HCT116 (cell line): Measurements from ENCODE around the gene ELK3. TPM values are rescaled to one million over a fixed set of nuclear protein-coding genes. Genes with fewer than 3 reads are reported as not detected.

ENCODE experiments used
- ATAC-seq: fragments of 200-7000 bp; cut with Tn5 transposase; 2 replicates; pipeline ENCODE4 v1.9.1; 2020; ENCODE audit warnings: mild to moderate bottlenecking, moderate library complexity
- BruUV-seq: library from RNA; stranded (reverse); fragments of 400-500 nt; replicated peaks from 2 replicates; lab custom pipeline; 2021; lab: Mats Ljungman, UMichigan
- CTCF ChIA-PET: fragments of 300-600 bp; sonication (Branson Sonifier 250); formaldehyde crosslinking; loops from one replicate; lab custom pipeline; 2021; ENCODE audit warnings: antibody characterized with exemption; lab: Charles Lee
- POLR2A ChIA-PET: fragments of 300-600, 350-600 bp; sonication (Branson Sonifier 250); formaldehyde crosslinking; loops from one replicate; lab custom pipeline; 2021; ENCODE audit warnings: antibody characterized with exemption; lab: Charles Lee
- RAD21 ChIA-PET, 2 experiments: fragments of 300-600 bp; sonication (Branson Sonifier 250); formaldehyde crosslinking; loops; one replicate each; lab custom pipeline; 2023; ENCODE audit warnings: low total read pairs in 2 of 2; ENCODE audit not compliant: uncharacterized antibody in 2 of 2, unreplicated experiment in 2 of 2, low non-redundant PET in 1 of 2; lab: Charles Lee
- DNase-seq: peaks from one replicate; pipeline ENCODE4 v3.0.0-alpha.2; 2010; ENCODE audit warnings: low read depth, low spot score
- H2AFZ ChIP-seq: fragments of 200-600 bp; shearing (Covaris generic), sonication (generic); 2 replicates; pipeline ENCODE4 v1.6.1; 2017; ENCODE audit warnings: low read depth, mixed run types, mixed read lengths, antibody characterized with exemption, low read length; ENCODE audit not compliant: poor library complexity, severe bottlenecking
- H3K27ac ChIP-seq: 2 replicates; pipeline ENCODE4 v1.5.1; 2012; ENCODE audit warnings: low read depth, low read length
- H3K27me3 ChIP-seq: fragments of 200-600 bp; sonication (generic); 2 replicates; pipeline ENCODE4 v1.6.1; 2016; ENCODE audit warnings: mixed run types, low read length, mixed read lengths; ENCODE audit not compliant: insufficient read depth
- H3K36me3 ChIP-seq, 2 experiments: fragments of 200-500 bp in 1 of 2; fragments of 200-600 bp in 1 of 2; sonication (Bioruptor generic) in 1 of 2; sonication (generic) in 1 of 2; 2 replicates each; pipeline versions ENCODE4 v1.5.1 to v1.6.1; 2014 to 2016; ENCODE audit warnings: low read length in 2 of 2, inconsistent platforms in 1 of 2, mixed read lengths in 1 of 2, mixed run types in 1 of 2; ENCODE audit not compliant: insufficient read depth in 2 of 2, control insufficient read depth in 1 of 2
- H3K4me1 ChIP-seq, 2 experiments: fragments of 200-600 bp in 1 of 2; sonication (generic) in 1 of 2; 2 replicates each; pipeline versions ENCODE4 v1.5.1 to v1.6.1; 2012 to 2017; ENCODE audit warnings: low read length in 2 of 2, inconsistent platforms in 1 of 2, mild to moderate bottlenecking in 1 of 2, mixed read lengths in 1 of 2, mixed run types in 1 of 2, moderate library complexity in 1 of 2; ENCODE audit not compliant: insufficient read depth in 2 of 2, control insufficient read depth in 1 of 2
- H3K4me2 ChIP-seq: fragments of 200-600 bp; sonication (generic); 2 replicates; pipeline ENCODE4 v1.6.1; 2017; ENCODE audit warnings: mixed run types, low read length, mixed read lengths
- H3K4me3 ChIP-seq, 2 experiments: fragments of 200-600 bp in 1 of 2; sonication (generic) in 1 of 2; replicated peaks in 1 of 2; 2 replicates each; pipeline ENCODE4 v1.5.1; 2011 to 2016; ENCODE audit warnings: low read length in 2 of 2, control low read depth in 1 of 2, low read depth in 1 of 2, mild to moderate bottlenecking in 1 of 2, mixed read lengths in 1 of 2, mixed run types in 1 of 2
- H3K79me2 ChIP-seq: fragments of 200-600 bp; sonication (generic); 2 replicates; pipeline ENCODE4 v1.6.1; 2017; ENCODE audit warnings: mild to moderate bottlenecking, mixed run types, low read length, moderate library complexity, mixed read lengths; ENCODE audit not compliant: insufficient read depth
- H3K9ac ChIP-seq: fragments of 200-600 bp; sonication (generic); 2 replicates; pipeline ENCODE4 v1.6.1; 2016; ENCODE audit warnings: low read length, mixed read lengths
- H3K9me2 ChIP-seq: fragments of 200-600 bp; sonication (generic), shearing (Covaris generic); 2 replicates; pipeline ENCODE4 v1.6.1; 2017; ENCODE audit warnings: mixed run types, mild to moderate bottlenecking, moderate library complexity; ENCODE audit not compliant: insufficient read depth
- H3K9me3 ChIP-seq, 2 experiments: fragments of 200-500 bp in 1 of 2; fragments of 200-600 bp in 1 of 2; sonication (Bioruptor generic) in 1 of 2; sonication (generic) in 1 of 2; 2 replicates each; pipeline ENCODE4 v1.6.1; 2014 to 2017; ENCODE audit warnings: low read length in 2 of 2, mixed read lengths in 2 of 2, inconsistent platforms in 1 of 2, low read depth in 1 of 2, mild to moderate bottlenecking in 1 of 2, mixed run types in 1 of 2, moderate library complexity in 1 of 2; ENCODE audit not compliant: control insufficient read depth in 1 of 2, insufficient read depth in 1 of 2
- H4K20me1 ChIP-seq: fragments of 200-600 bp; sonication (generic), shearing (Covaris generic); 2 replicates; pipeline ENCODE4 v1.6.1; 2017; ENCODE audit warnings: mixed run types, mild to moderate bottlenecking, moderate library complexity; ENCODE audit not compliant: insufficient read depth
- ATF3 ChIP-seq: IDR thresholded peaks from 2 replicates; pipeline ENCODE4 v1.6.1; 2012
- CEBPB ChIP-seq: IDR thresholded peaks from 2 replicates; pipeline ENCODE4 v1.6.1; 2012; ENCODE audit warnings: low read depth
- EGR1 ChIP-seq: IDR thresholded peaks from 2 replicates; pipeline ENCODE4 v1.6.1; 2012; ENCODE audit warnings: low read depth
- ELF1 ChIP-seq: IDR thresholded peaks from 2 replicates; pipeline ENCODE4 v1.6.1; 2012; ENCODE audit warnings: low read depth, borderline replicate concordance
- EZH2 ChIP-seq: fragments of 200-600 bp; sonication (generic); IDR thresholded peaks from 2 replicates; pipeline ENCODE4 v1.6.1; 2017; ENCODE audit warnings: antibody characterized with exemption, mixed run types
- FOSL1 ChIP-seq: IDR thresholded peaks from 2 replicates; pipeline ENCODE4 v1.6.1; 2012; ENCODE audit warnings: low read depth
- JUND ChIP-seq: IDR thresholded peaks from 2 replicates; pipeline ENCODE4 v1.6.1; 2012
- POLR2A ChIP-seq: IDR thresholded peaks from 2 replicates; pipeline ENCODE4 v1.7.0; 2011; ENCODE audit warnings: borderline replicate concordance; ENCODE audit not compliant: insufficient read depth, insufficient read length; ENCODE audit errors: extremely low read depth
- POLR2AphosphoS5 ChIP-seq: IDR thresholded peaks from 2 replicates; pipeline ENCODE4 v1.6.1; 2011; ENCODE audit warnings: mild to moderate bottlenecking, low read depth, low read length, moderate library complexity
- RAD21 ChIP-seq: IDR thresholded peaks from 2 replicates; pipeline ENCODE4 v1.6.1; 2012; ENCODE audit warnings: low read depth, mild to moderate bottlenecking
- SIN3A ChIP-seq: IDR thresholded peaks from 2 replicates; pipeline ENCODE4 v1.6.1; 2012; ENCODE audit warnings: low read depth
- SP1 ChIP-seq: IDR thresholded peaks from 2 replicates; pipeline ENCODE4 v1.6.1; 2012; ENCODE audit warnings: low read depth
- TCF7L2 ChIP-seq: IDR thresholded peaks from 2 replicates; pipeline ENCODE4 v1.7.0; 2011; ENCODE audit warnings: borderline replicate concordance, inconsistent platforms; ENCODE audit not compliant: insufficient read depth, insufficient read length; ENCODE audit errors: extremely low read depth
- ZFX ChIP-seq: fragments of 450-650 bp; IDR thresholded peaks from 2 replicates; pipeline ENCODE4 v1.6.1; 2017
- intact Hi-C: fragments of 100-400 bp; cut with micrococcal nuclease; formaldehyde crosslinking; loops from 2 replicates; pipeline ENCODE4 v1.10.0; 2022
- total RNA-seq: library from RNA; stranded (reverse); gene quantifications from one replicate; pipeline ENCODE4 v1.2.1, GENCODE V29; 2021; ENCODE audit not compliant: unreplicated experiment
- TF ChIP-seq, protein P1 (sequence below): IDR thresholded peaks from 2 replicates; pipeline ENCODE4 v1.6.1; 2011; ENCODE audit warnings: mild to moderate bottlenecking, low read length, moderate library complexity; ENCODE audit not compliant: insufficient replicate concordance; ENCODE audit errors: extremely low read depth
- TF ChIP-seq, protein P2 (sequence below): IDR thresholded peaks from 2 replicates; pipeline ENCODE4 v1.6.1; 2012

The ELK3 gene
- total RNA-seq, 1 experiment from 2014 or later = 45.6 TPM

GRCh38 chr12:96152164-96152563 is 42.0 kb upstream of the ELK3 start:
- CTCF ChIA-PET = no interaction called here
- Histone ChIP-seq H3K9me2 (no peaks in the 10 kb centered on the region), H4K20me1 (no peaks in the 10 kb centered on the region), H2AFZ (no peak overlapping the region), H3K4me1 (peaks cover 0 to 7% of the 10 kb centered on the region in 2 experiments; a peak in 1 of 4 replicates), H3K27me3 (no peaks in the 10 kb centered on the region)
- POLR2A ChIA-PET = no interaction called here
- DNase-seq = no peak
- TF ChIP-seq JUND (no peak), ELF1 (no peak), SP1 (no peak), EZH2 (no peak), CEBPB (no peak), POLR2AphosphoS5 (no peak), EGR1 (no peak), ATF3 (no peak), SIN3A (no peak), POLR2A (no peak), FOSL1 (no peak), TCF7L2 (no peak), ZFX (no peak), RAD21 (no peak)
- TF ChIP-seq, protein P1, sequence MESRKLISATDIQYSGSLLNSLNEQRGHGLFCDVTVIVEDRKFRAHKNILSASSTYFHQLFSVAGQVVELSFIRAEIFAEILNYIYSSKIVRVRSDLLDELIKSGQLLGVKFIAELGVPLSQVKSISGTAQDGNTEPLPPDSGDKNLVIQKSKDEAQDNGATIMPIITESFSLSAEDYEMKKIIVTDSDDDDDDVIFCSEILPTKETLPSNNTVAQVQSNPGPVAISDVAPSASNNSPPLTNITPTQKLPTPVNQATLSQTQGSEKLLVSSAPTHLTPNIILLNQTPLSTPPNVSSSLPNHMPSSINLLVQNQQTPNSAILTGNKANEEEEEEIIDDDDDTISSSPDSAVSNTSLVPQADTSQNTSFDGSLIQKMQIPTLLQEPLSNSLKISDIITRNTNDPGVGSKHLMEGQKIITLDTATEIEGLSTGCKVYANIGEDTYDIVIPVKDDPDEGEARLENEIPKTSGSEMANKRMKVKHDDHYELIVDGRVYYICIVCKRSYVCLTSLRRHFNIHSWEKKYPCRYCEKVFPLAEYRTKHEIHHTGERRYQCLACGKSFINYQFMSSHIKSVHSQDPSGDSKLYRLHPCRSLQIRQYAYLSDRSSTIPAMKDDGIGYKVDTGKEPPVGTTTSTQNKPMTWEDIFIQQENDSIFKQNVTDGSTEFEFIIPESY = no peak
- TF ChIP-seq, protein P2, sequence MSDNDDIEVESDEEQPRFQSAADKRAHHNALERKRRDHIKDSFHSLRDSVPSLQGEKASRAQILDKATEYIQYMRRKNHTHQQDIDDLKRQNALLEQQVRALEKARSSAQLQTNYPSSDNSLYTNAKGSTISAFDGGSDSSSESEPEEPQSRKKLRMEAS = no peak
- TF ChIP-seq, all 23 proteins: peak for 0
- no peak overlapping the region for H3K4me2 ChIP-seq
- no peaks in the 10 kb centered on the region for H3K36me3 ChIP-seq
- no peak for ATAC-seq
- H3K79me2 ChIP-seq = no peaks in the 10 kb centered on the region
- intact Hi-C loops = no loop called here
- RAD21 ChIA-PET = no interaction called here
- no peak overlapping the region for H3K27ac ChIP-seq
- no peaks in the 10 kb centered on the region for H3K9me3 ChIP-seq
- no TSS peak for BruUV-seq
- H3K4me3 ChIP-seq = no peak overlapping the region
- no peak overlapping the region for H3K9ac ChIP-seq
